CD4-positive, CD25-positive, alpha-beta regulatory T cell (primary cell): ENCODE data around the gene GHRH. TPM values are rescaled to one million over a fixed set of nuclear protein-coding genes. Genes with fewer than 3 reads are reported as not detected.
A peak's percentile ranks its signal among the peaks of the same experiment; 100 is the strongest.

Source experiments
- ATAC-seq, 2 donors: fragments of 150-1000 bp; cut with Tn5 transposase; one replicate each; pipeline ENCODE4 v1.10.0; 2021; ENCODE audit warnings: low read depth in 2 of 2, moderate number of reproducible peaks in 2 of 2, moderate library complexity in 1 of 2
- DNase-seq, 3 donors: peaks; one replicate each; pipeline versions ENCODE4 v3.0.0 to v3.0.0-alpha.2; 2012 to 2022; ENCODE audit warnings: mixed read lengths in 1 of 3
- H3K27ac ChIP-seq: one replicate; pipeline ENCODE4 v1.7.0; 2013; ENCODE audit warnings: mild to moderate bottlenecking, low read length; ENCODE audit not compliant: insufficient read depth, poor library complexity, severe bottlenecking
- H3K27me3 ChIP-seq: one replicate; pipeline ENCODE4 v1.7.0; 2013; ENCODE audit warnings: low read length; ENCODE audit not compliant: control insufficient read depth, insufficient read depth
- H3K36me3 ChIP-seq: one replicate; pipeline ENCODE4 v1.7.0; 2013; ENCODE audit warnings: mild to moderate bottlenecking, low read length, moderate library complexity; ENCODE audit not compliant: control insufficient read depth, insufficient read depth
- H3K4me1 ChIP-seq: 2 replicates; pipeline ENCODE4 v1.7.0; 2013; ENCODE audit warnings: mild to moderate bottlenecking, low read length; ENCODE audit not compliant: insufficient read depth, control insufficient read depth, poor library complexity, severe bottlenecking
- H3K4me3 ChIP-seq: one replicate; pipeline ENCODE4 v1.7.0; 2013; ENCODE audit warnings: low read depth, mild to moderate bottlenecking, low read length, moderate library complexity
- H3K9me3 ChIP-seq, 2 experiments: 1 replicate in 1 of 2; 2 replicates in 1 of 2; pipeline ENCODE4 v1.7.0; 2013; ENCODE audit warnings: low read length in 2 of 2, mild to moderate bottlenecking in 1 of 2, moderate library complexity in 1 of 2; ENCODE audit not compliant: control insufficient read depth in 2 of 2
- H3K27ac Mint-ChIP-seq, 3 donors: one replicate each; pipeline ENCODE4 v1.8.0; 2020 to 2022; ENCODE audit warnings: mild to moderate bottlenecking in 3 of 3, mixed read lengths in 3 of 3, moderate library complexity in 2 of 3
- H3K27me3 Mint-ChIP-seq: one replicate; pipeline ENCODE4 v1.8.0; 2022; ENCODE audit warnings: mild to moderate bottlenecking, mixed read lengths
- H3K36me3 Mint-ChIP-seq: one replicate; pipeline ENCODE4 v1.8.0; 2020; ENCODE audit warnings: mixed read lengths
- H3K4me1 Mint-ChIP-seq, 4 donors: one replicate each; pipeline ENCODE4 v1.8.0; 2020 to 2022; ENCODE audit warnings: mixed read lengths in 4 of 4, mild to moderate bottlenecking in 1 of 4
- H3K4me3 Mint-ChIP-seq, 4 donors: one replicate each; pipeline ENCODE4 v1.8.0; 2020 to 2022; ENCODE audit warnings: mild to moderate bottlenecking in 4 of 4, mixed read lengths in 4 of 4, moderate library complexity in 3 of 4
- H3K9me3 Mint-ChIP-seq, 7 donors: one replicate each; pipeline ENCODE4 v1.8.0; 2020 to 2022; ENCODE audit warnings: mixed read lengths in 7 of 7, mild to moderate bottlenecking in 3 of 7, moderate library complexity in 2 of 7
- polyA plus RNA-seq, 4 donors: library from polyadenylated mRNA; unstranded; fragments of 300-500 nt; fragmentation: Illumina TruSeq; gene quantifications; one replicate each; pipeline ENCODE4 v1.2.3, GENCODE V29; 2021
- total RNA-seq: library from RNA; stranded (reverse); gene quantifications from one replicate; pipeline ENCODE4 v1.2.3, GENCODE V29; 2022

Gene GHRH
- total and polyA plus RNA-seq, 5 donors from 2014 or later = not detected

GRCh38 chr20:37233548-37234253 is 27.9 kb downstream of the GHRH start:
- H3K4me3 ChIP-seq = no peak overlapping the region
- H3K9me3 ChIP-seq = no peaks in the 10 kb centered on the region
- H3K27ac ChIP-seq = no peak overlapping the region
- no peaks in the 10 kb centered on the region for H3K4me1 ChIP-seq
- H3K27me3 Mint-ChIP-seq = no peaks in the 10 kb centered on the region
- no peak overlapping the region for H3K27ac Mint-ChIP-seq
- ATAC-seq (no peak), DNase-seq (no peak)
- H3K4me1 Mint-ChIP-seq = no peaks in the 10 kb centered on the region
- peaks cover 58% of the 10 kb centered on the region for H3K36me3 Mint-ChIP-seq
- H3K4me3 Mint-ChIP-seq = no peak overlapping the region
- H3K9me3 Mint-ChIP-seq = no peaks in the 10 kb centered on the region
- H3K27me3 ChIP-seq = no peaks in the 10 kb centered on the region
- peaks cover 96% of the 10 kb centered on the region for H3K36me3 ChIP-seq

DNA sequence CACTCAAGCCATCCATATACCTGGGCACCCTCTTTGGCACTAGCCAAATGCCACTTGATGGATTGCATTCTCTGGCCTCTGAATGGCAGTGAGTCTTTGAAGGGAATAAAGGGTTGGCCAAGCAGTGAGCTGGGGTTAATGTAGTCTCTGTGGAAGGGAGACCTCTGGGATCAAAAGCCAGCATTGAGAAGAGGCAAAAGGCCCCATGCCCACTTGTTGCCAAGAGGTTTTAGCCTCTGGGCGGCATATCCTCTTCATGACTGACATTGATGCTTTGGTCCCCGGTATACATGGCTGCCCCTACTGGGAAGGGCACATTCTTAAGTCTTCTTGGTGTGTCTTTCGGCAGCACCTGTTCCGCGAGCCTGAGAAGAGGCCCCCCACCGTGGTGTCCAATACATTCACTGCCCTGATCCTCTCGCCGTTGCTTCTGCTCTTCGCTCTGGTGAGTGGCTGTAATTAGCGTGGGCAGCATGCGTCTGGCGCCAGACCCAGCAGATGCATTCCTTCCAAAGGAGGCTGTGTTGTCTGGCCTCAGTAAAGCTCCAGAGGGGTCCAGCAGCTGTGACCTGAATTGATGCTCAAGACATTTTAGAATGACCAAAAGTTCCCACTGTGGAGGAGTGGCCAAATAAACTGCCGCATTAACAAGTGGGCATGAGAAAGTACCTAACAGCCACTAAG is 29.5 kb downstream of the GHRH start:
- Mint-ChIP-seq H3K4me1 (no peaks in the 10 kb centered on the region), H3K27ac (peak overlapping the region in 2 of 3 donors; percentile 5 to 79), H3K27me3 (no peaks in the 10 kb centered on the region), H3K4me3 (peak overlapping the region in 1 of 4 donors; percentile 32), H3K9me3 (no peaks in the 10 kb centered on the region), H3K36me3 (peaks cover 62% of the 10 kb centered on the region)
- Histone ChIP-seq H3K27me3 (no peaks in the 10 kb centered on the region), H3K4me3 (no peak overlapping the region), H3K27ac (no peak overlapping the region), H3K4me1 (no peaks in the 10 kb centered on the region), H3K36me3 (peaks cover 96% of the 10 kb centered on the region), H3K9me3 (no peaks in the 10 kb centered on the region)
- DNase-seq (no peak), ATAC-seq (no peak)

GRCh38 chr20:37230200-37230599 is 31.4 kb downstream of the GHRH start:
- no peak overlapping the region for H3K4me3 Mint-ChIP-seq
- no peaks in the 10 kb centered on the region for H3K9me3 ChIP-seq
- no peak for DNase-seq
- no peaks in the 10 kb centered on the region for H3K27me3 ChIP-seq
- H3K4me1 ChIP-seq = no peaks in the 10 kb centered on the region
- no peaks in the 10 kb centered on the region for H3K27me3 Mint-ChIP-seq
- H3K27ac Mint-ChIP-seq = no peak overlapping the region
- peaks cover 60% of the 10 kb centered on the region for H3K36me3 Mint-ChIP-seq
- peaks cover 98% of the 10 kb centered on the region for H3K36me3 ChIP-seq
- H3K4me3 ChIP-seq = no peak overlapping the region
- no peaks in the 10 kb centered on the region for H3K9me3 Mint-ChIP-seq
- no peak for ATAC-seq
- no peaks in the 10 kb centered on the region for H3K4me1 Mint-ChIP-seq
- no peak overlapping the region for H3K27ac ChIP-seq

DNA sequence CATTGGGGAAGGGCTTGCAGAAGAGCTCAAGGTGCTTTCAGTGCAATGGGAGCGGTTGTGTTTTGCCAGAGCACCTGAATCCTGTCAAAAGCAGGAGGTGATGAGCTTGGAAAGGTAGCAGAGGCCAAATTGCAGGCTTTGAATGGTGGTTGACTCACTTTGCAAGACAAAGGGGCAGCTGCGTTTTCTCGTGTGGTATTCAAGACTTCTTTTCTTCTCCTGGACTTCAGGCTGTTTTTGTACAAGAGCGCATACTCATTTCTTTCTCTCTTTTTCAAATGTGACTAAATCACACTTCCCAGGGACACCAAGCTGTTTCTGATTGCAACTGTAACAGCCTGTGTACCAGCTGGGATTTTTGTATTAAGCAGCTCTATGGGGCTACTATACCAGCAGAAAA is 32.3 kb downstream of the GHRH start:
- peak overlapping the region in 1 of 3 donors; percentile 27 for H3K27ac Mint-ChIP-seq
- H3K27me3 Mint-ChIP-seq = no peaks in the 10 kb centered on the region
- H3K36me3 Mint-ChIP-seq = peaks cover 55% of the 10 kb centered on the region
- Histone ChIP-seq H3K9me3 (no peaks in the 10 kb centered on the region), H3K4me3 (no peak overlapping the region), H3K36me3 (peaks cover 98% of the 10 kb centered on the region), H3K27me3 (no peaks in the 10 kb centered on the region), H3K4me1 (no peaks in the 10 kb centered on the region), H3K27ac (no peak overlapping the region)
- no peak overlapping the region for H3K4me3 Mint-ChIP-seq
- no peak for ATAC-seq
- no peaks in the 10 kb centered on the region for H3K4me1 Mint-ChIP-seq
- no peaks in the 10 kb centered on the region for H3K9me3 Mint-ChIP-seq
- no peak for DNase-seq

- DNase-seq = no peak
- Mint-ChIP-seq H3K9me3 (no peaks in the 10 kb centered on the region), H3K4me1 (no peaks in the 10 kb centered on the region), H3K27me3 (no peaks in the 10 kb centered on the region), H3K4me3 (no peak overlapping the region), H3K27ac (no peak overlapping the region), H3K36me3 (peaks cover 60% of the 10 kb centered on the region)
- no peaks in the 10 kb centered on the region for H3K9me3 ChIP-seq
- H3K4me1 ChIP-seq = no peaks in the 10 kb centered on the region
- no peak for ATAC-seq
- H3K27me3 ChIP-seq = no peaks in the 10 kb centered on the region
- no peak overlapping the region for H3K27ac ChIP-seq
- no peak overlapping the region for H3K4me3 ChIP-seq
- peaks cover 98% of the 10 kb centered on the region for H3K36me3 ChIP-seq
Measured at GRCh38 chr20:37228656-37229055, 33.0 kb downstream of the GHRH start.

DNA sequence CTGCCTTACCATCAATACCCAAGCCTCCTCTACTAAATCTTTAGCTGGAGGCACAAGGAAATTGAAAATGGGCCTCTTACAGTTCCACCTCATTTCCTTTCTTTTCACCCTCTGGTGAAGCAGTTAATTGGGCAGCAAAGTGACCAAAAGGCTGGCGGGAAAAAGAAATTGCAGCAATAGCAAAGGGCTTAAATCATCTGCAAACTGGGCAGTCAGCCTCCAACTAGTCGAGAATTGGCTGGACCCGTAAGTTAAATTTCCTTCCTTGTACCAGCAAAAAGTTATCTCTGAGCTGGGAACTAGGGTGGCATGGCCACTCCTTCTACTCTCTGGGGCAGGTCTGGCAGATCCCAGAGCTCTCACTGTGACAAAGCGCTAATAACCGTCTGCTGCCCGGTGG is 33.5 kb downstream of the GHRH start:
- H3K4me3 ChIP-seq = no peak overlapping the region
- Mint-ChIP-seq H3K27ac (no peak overlapping the region), H3K36me3 (peaks cover 60% of the 10 kb centered on the region), H3K9me3 (no peaks in the 10 kb centered on the region), H3K4me1 (no peaks in the 10 kb centered on the region), H3K27me3 (no peaks in the 10 kb centered on the region), H3K4me3 (no peak overlapping the region)
- no peak for ATAC-seq
- H3K9me3 ChIP-seq = no peaks in the 10 kb centered on the region
- no peak for DNase-seq
- H3K27me3 ChIP-seq = no peaks in the 10 kb centered on the region
- H3K36me3 ChIP-seq = peaks cover 99% of the 10 kb centered on the region
- H3K27ac ChIP-seq = no peak overlapping the region
- H3K4me1 ChIP-seq = no peaks in the 10 kb centered on the region

GRCh38 chr20:37226889-37227288 is 34.7 kb downstream of the GHRH start:
- Mint-ChIP-seq H3K9me3 (no peaks in the 10 kb centered on the region), H3K4me3 (no peak overlapping the region), H3K4me1 (no peaks in the 10 kb centered on the region)

DNA sequence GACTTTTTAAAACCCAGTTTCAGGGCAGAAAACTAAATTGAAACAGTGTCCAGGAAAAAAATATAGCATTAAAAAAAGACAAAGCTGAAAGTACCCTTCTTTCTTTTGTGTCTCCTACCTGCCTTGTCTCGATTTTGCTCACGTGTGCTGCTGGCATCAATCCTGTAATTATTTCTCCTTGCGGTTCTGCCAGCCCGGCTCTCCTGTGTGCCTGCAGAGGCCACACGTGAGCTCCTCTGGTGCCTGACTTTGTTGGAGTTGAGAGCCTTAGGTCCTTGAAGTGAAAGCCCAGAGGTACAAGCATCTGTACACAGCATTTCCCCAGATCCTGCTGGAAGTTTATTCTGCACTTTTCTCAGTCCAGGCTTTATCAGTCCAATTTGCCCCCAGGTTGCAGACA is 36.5 kb downstream of the GHRH start:
- Mint-ChIP-seq H3K27me3 (no peaks in the 10 kb centered on the region), H3K4me3 (no peak overlapping the region), H3K27ac (peak overlapping the region in 1 of 3 donors; percentile 38), H3K9me3 (no peaks in the 10 kb centered on the region), H3K36me3 (peaks cover 51% of the 10 kb centered on the region), H3K4me1 (peaks cover 0 to 4% (median under 1%) of the 10 kb centered on the region in 4 donors)
- no peaks in the 10 kb centered on the region for H3K4me1 ChIP-seq
- no peak for ATAC-seq
- H3K36me3 ChIP-seq = peaks cover 88% of the 10 kb centered on the region
- no peaks in the 10 kb centered on the region for H3K9me3 ChIP-seq
- no peak for DNase-seq
- no peak overlapping the region for H3K4me3 ChIP-seq
- no peak overlapping the region for H3K27ac ChIP-seq
- no peaks in the 10 kb centered on the region for H3K27me3 ChIP-seq

More at GRCh38 chr20:37226889-37227288, 34.7 kb downstream of the GHRH start:
- H3K27me3 ChIP-seq = no peaks in the 10 kb centered on the region
- no peaks in the 10 kb centered on the region for H3K4me1 ChIP-seq
- H3K9me3 ChIP-seq = no peaks in the 10 kb centered on the region
- no peak for DNase-seq
- no peak overlapping the region for H3K4me3 ChIP-seq
- Mint-ChIP-seq H3K36me3 (peaks cover 57% of the 10 kb centered on the region), H3K27ac (peak overlapping the region in 1 of 3 donors; percentile 60), H3K27me3 (no peaks in the 10 kb centered on the region)
- H3K27ac ChIP-seq = no peak overlapping the region
- H3K36me3 ChIP-seq = peaks cover 95% of the 10 kb centered on the region
- no peak for ATAC-seq
